GM15510 (cell line): ENCODE measurements around the gene SPARC.
A peak's percentile ranks its signal among the peaks of the same experiment; 100 is the strongest.

Experiments
- POLR2A ChIP-seq: IDR thresholded peaks from 3 replicates; pipeline ENCODE4 v1.6.1; 2011; ENCODE audit warnings: borderline replicate concordance; ENCODE audit not compliant: insufficient read length; ENCODE audit errors: extremely low read depth

The SPARC gene

GRCh38 chr5:151686674-151687407 lies at the start of gene SPARC:
TSS of gene SPARC (minus strand) at chr5:151686915. CDS start at chr5:151676188, 10,727 bp downstream.
- TF ChIP-seq POLR2A: no peak

GRCh38 chr5:151735646-151736045 lies 48.9 kb upstream of the SPARC start:
- no peak for TF ChIP-seq POLR2A

- no peak for TF ChIP-seq POLR2A
Observed at GRCh38 chr5:151734064-151734408, 47.3 kb upstream of the SPARC start.

- no peak for TF ChIP-seq POLR2A
Observed at GRCh38 chr5:151733358-151734063, 46.8 kb upstream of the SPARC start.

GRCh38 chr5:151730381-151730780 lies 43.7 kb upstream of the SPARC start:
- TF ChIP-seq POLR2A: no peak

GRCh38 chr5:151724360-151724759 lies 37.6 kb upstream of the SPARC start:
- no peak for TF ChIP-seq POLR2A

GRCh38 chr5:151722546-151722945 lies 35.8 kb upstream of the SPARC start:
- TF ChIP-seq POLR2A: no peak

- TF ChIP-seq POLR2A: peak; percentile 9
Observed at GRCh38 chr5:151721812-151722391, 35.2 kb upstream of the SPARC start.

- TF ChIP-seq POLR2A: no peak
Observed at GRCh38 chr5:151721087-151721646, 34.5 kb upstream of the SPARC start.

GRCh38 chr5:151720215-151720614 lies 33.5 kb upstream of the SPARC start:
- no peak for TF ChIP-seq POLR2A

- TF ChIP-seq POLR2A: no peak
Observed at GRCh38 chr5:151719228-151720000, 32.7 kb upstream of the SPARC start.

- no peak for TF ChIP-seq POLR2A
Observed at GRCh38 chr5:151718646-151719045, 31.9 kb upstream of the SPARC start.

GRCh38 chr5:151718153-151718552 lies 31.4 kb upstream of the SPARC start:
- no peak for TF ChIP-seq POLR2A

- no peak for TF ChIP-seq POLR2A
Observed at GRCh38 chr5:151717416-151717815, 30.7 kb upstream of the SPARC start.
